Ovary (tissue), 9 donors: ENCODE data around the gene COL6A3. TPM values are rescaled to one million over a fixed set of nuclear protein-coding genes. Genes with fewer than 3 reads are reported as not detected.

ENCODE experiments used
- DNase-seq, 5 donors: peaks; one replicate each; pipeline ENCODE4 v3.0.0-alpha.2; 2019 to 2020
- H3K27ac ChIP-seq, 2 donors: fragments of 200-600 bp; one replicate each; pipeline versions ENCODE4 v1.5.1 to v1.8.0; 2019 to 2022
- H3K27me3 ChIP-seq: fragments of 200-600 bp; one replicate; pipeline ENCODE4 v1.8.0; 2022
- H3K36me3 ChIP-seq: fragments of 200-600 bp; sonication (generic); one replicate; pipeline ENCODE4 v1.5.1; 2019
- H3K4me1 ChIP-seq: one replicate; pipeline ENCODE4 v1.8.1; 2013; ENCODE audit warnings: mild to moderate bottlenecking, moderate library complexity; ENCODE audit not compliant: insufficient read depth
- H3K4me3 ChIP-seq: fragments of 200-600 bp; sonication (generic); one replicate; pipeline ENCODE4 v1.5.1; 2017
- H3K9me3 ChIP-seq, 2 donors: fragments of 200-600 bp in 1 of 2; sonication (generic) in 1 of 2; one replicate each; pipeline versions ENCODE4 v1.5.1 to v1.8.1; 2013 to 2019; ENCODE audit warnings: mild to moderate bottlenecking in 1 of 2, moderate library complexity in 1 of 2
- EP300 ChIP-seq: sonication (generic); formaldehyde crosslinking; IDR thresholded peaks from one replicate; pipeline ENCODE4 v1.6.1; 2017; ENCODE audit warnings: antibody characterized with exemption
- POLR2A ChIP-seq: fragments of 450-650 bp; IDR thresholded peaks from one replicate; pipeline ENCODE4 v1.6.1; 2017; ENCODE audit warnings: antibody characterized with exemption, mild to moderate bottlenecking, moderate library complexity
- WGBS, 3 donors: extraction: QIAGEN DNeasy Blood & Tissue Kit in 1 of 3; methylation state at CpG; one replicate each; pipeline versions ENCODE4 v1.1.5 to v1.1.7; 2013 to 2017; 5-methylcytosine and 5-hydroxymethylcytosine counted together
- intact Hi-C, 4 donors: fragments of 100-400 bp; cut with DNase I; formaldehyde crosslinking; loops; one replicate each; pipeline versions ENCODE4 v1.11.0 to v1.15.1; 2022 to 2023
- polyA plus RNA-seq, 2 donors: library from polyadenylated mRNA; stranded (reverse); fragments of 200-250 nt in 1 of 2; fragments of 350-450 nt in 1 of 2; fragmentation: Illumina TruSeq in 1 of 2; extraction: RNeasy Lipid Tissue Mini Kit (QIAGEN cat#74804) in 1 of 2; gene quantifications; one replicate each; pipeline ENCODE4 v1.2.3, GENCODE V29; 2013 to 2014
- total RNA-seq, 7 donors: library from RNA; depleted of rRNA in 2 of 7; stranded (reverse); fragments of >200 nt in 2 of 7; fragmentation: NEBNext Ultra II Directional in 3 of 7; extraction: Animal tissue kit (Norgen Biotek cat#: 25700) in 3 of 7; gene quantifications; one replicate each; pipeline versions ENCODE4 v1.1.0 to v1.2.4, GENCODE V29; 2016 to 2023
- TF ChIP-seq, protein P1 (sequence below), 3 donors: fragments of 450-650 bp in 2 of 3; fragments of 200-600 bp in 1 of 3; IDR thresholded peaks; one replicate each; pipeline versions ENCODE4 v1.5.1 to v1.8.0; 2016 to 2022; ENCODE audit warnings: antibody characterized with exemption in 3 of 3, mild to moderate bottlenecking in 1 of 3
- donor health status: DM: no; HTN: no; CAD: no; lungs with moderate emphysema.
- donor health status: DM: no; HTN: no; CAD: no.
- donor health status: Bipolar disorder and iron deficiency.
- donor health status: DM: yes; HTN: yes; CAD: no.
- donor health status: DM: no; HTN: no; CAD: no.
- donor health status: DM: yes; HTN: yes; CAD: no.

The COL6A3 gene
- total and polyA plus RNA-seq, 9 donors, result 105 to 520 (median 378) TPM

GRCh38 chr2:237422309-237422708 is 8.3 kb upstream of the COL6A3 start:
- intact Hi-C loops, result loop anchor here in 1 of 4 donors (5.0 kb wide), 1 partner anchor 50 kb away; no protein-coding TSS in a partner anchor
- no peak overlapping the region for H3K4me3 ChIP-seq
- H3K27ac ChIP-seq, result no peak overlapping the region
- no peaks in the 10 kb centered on the region for H3K36me3 ChIP-seq
- no peak for DNase-seq
- TF ChIP-seq, protein P1, sequence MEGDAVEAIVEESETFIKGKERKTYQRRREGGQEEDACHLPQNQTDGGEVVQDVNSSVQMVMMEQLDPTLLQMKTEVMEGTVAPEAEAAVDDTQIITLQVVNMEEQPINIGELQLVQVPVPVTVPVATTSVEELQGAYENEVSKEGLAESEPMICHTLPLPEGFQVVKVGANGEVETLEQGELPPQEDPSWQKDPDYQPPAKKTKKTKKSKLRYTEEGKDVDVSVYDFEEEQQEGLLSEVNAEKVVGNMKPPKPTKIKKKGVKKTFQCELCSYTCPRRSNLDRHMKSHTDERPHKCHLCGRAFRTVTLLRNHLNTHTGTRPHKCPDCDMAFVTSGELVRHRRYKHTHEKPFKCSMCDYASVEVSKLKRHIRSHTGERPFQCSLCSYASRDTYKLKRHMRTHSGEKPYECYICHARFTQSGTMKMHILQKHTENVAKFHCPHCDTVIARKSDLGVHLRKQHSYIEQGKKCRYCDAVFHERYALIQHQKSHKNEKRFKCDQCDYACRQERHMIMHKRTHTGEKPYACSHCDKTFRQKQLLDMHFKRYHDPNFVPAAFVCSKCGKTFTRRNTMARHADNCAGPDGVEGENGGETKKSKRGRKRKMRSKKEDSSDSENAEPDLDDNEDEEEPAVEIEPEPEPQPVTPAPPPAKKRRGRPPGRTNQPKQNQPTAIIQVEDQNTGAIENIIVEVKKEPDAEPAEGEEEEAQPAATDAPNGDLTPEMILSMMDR (IDR thresholded peaks at IDR 0.05), result no peak
- no peak for TF ChIP-seq POLR2A
- TF ChIP-seq EP300, result no peak
- H3K4me1 ChIP-seq, result peaks cover 10% of the 10 kb centered on the region
- H3K9me3 ChIP-seq, result no peaks in the 10 kb centered on the region
- WGBS, 3 donors, result 90 to 91% (median 90%) methylated on average over 10 of the region's 10 CpGs
- H3K27me3 ChIP-seq, result no peaks in the 10 kb centered on the region

DNA sequence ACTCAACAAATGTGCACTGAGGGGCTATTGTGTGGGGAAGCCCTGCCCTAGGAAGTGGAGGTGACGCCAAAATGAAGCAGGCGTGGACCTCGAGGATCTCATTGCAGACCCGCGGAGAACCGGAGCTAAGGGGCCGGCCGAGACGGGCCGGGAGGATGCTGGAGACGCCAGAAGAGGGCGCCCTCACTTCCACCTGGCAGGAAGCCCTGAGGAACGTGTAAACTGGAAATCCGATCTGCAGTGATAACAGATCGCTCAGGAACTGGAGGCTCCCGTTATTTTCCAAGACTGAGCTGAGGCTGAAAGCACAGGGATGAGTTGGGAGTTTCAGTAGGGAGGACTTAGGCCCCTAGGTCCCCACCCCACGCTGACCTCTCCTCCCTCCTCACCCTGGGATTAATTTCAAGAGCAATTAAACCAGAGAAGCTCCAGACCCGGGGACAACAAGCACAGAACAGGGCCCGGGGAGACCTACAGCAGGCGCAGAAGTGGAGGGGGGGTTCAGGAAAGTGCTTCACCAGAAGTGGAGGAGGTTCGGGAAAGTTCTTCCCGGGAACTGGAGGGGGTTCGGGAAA is 7.7 kb upstream of the COL6A3 start:
- Histone ChIP-seq H3K4me3 (no peak overlapping the region), H3K4me1 (peaks cover 9% of the 10 kb centered on the region), H3K27me3 (no peaks in the 10 kb centered on the region), H3K27ac (peak overlapping the region in 1 of 2 donors; percentile 49), H3K9me3 (no peaks in the 10 kb centered on the region), H3K36me3 (no peaks in the 10 kb centered on the region)
- intact Hi-C loops, result loop anchor here in 1 of 4 donors (5.0 kb wide), 1 partner anchor 51 kb away; no protein-coding TSS in a partner anchor
- peak; percentile 68 to 86 (median 80) for DNase-seq
- WGBS, 3 donors, result 15 to 19% (median 17%) methylated on average over 23 of the region's 23 CpGs
- TF ChIP-seq POLR2A (no peak), EP300 (no peak)
- TF ChIP-seq, protein P1 (IDR thresholded peaks at IDR 0.05), result peak; percentile 69 to 78 (median 70)

- H3K4me1 ChIP-seq, result no peaks in the 10 kb centered on the region
- H3K27ac ChIP-seq, result no peak overlapping the region
- no peaks in the 10 kb centered on the region for H3K9me3 ChIP-seq
- intact Hi-C loops, result loop anchor here in 3 of 4 donors (10.0 kb wide), 4 partner anchors 57 to 263 kb away; no protein-coding TSS in a partner anchor
- no peak overlapping the region for H3K4me3 ChIP-seq
- H3K27me3 ChIP-seq, result no peaks in the 10 kb centered on the region
- H3K36me3 ChIP-seq, result no peaks in the 10 kb centered on the region
- no peak for DNase-seq
- 87 to 93% (median 87%) methylated on average over 3 of the region's 3 CpGs for WGBS, 3 donors
- no peak for TF ChIP-seq EP300
- TF ChIP-seq, protein P1 (IDR thresholded peaks at IDR 0.05), result no peak
- TF ChIP-seq POLR2A, result no peak
Observed at GRCh38 chr2:237418300-237418699, 4.3 kb upstream of the COL6A3 start.

- TF ChIP-seq, protein P1 (IDR thresholded peaks at IDR 0.05), result no peak
- TF ChIP-seq POLR2A, result no peak
- no peak for TF ChIP-seq EP300
- H3K36me3 ChIP-seq, result no peaks in the 10 kb centered on the region
- H3K4me1 ChIP-seq, result peaks cover 5% of the 10 kb centered on the region
- no peaks in the 10 kb centered on the region for H3K27me3 ChIP-seq
- peak overlapping the region; percentile 55 for H3K4me3 ChIP-seq
- peak overlapping the region; percentile 88 for H3K27ac ChIP-seq
- intact Hi-C loops, result loop anchor here (5.0 to 10.0 kb wide), 9 partner anchors 62 to 321 kb away; no protein-coding TSS in a partner anchor
- H3K9me3 ChIP-seq, result no peaks in the 10 kb centered on the region
- DNase-seq, result peak; percentile 40 to 67 (median 57)
- 4 to 9% (median 9%) methylated on average over 25 of the region's 25 CpGs for WGBS, 3 donors
Observed at GRCh38 chr2:237412988-237413776, 782 bp downstream of the COL6A3 start.
